Measurements from ENCODE around the gene KLK12.
"Not testable (repeated sequence)": the region's sequence is repeated elsewhere in the genome, so short reads cannot be mapped to it uniquely, and the experiment has no call there.

Gene KLK12

DNA sequence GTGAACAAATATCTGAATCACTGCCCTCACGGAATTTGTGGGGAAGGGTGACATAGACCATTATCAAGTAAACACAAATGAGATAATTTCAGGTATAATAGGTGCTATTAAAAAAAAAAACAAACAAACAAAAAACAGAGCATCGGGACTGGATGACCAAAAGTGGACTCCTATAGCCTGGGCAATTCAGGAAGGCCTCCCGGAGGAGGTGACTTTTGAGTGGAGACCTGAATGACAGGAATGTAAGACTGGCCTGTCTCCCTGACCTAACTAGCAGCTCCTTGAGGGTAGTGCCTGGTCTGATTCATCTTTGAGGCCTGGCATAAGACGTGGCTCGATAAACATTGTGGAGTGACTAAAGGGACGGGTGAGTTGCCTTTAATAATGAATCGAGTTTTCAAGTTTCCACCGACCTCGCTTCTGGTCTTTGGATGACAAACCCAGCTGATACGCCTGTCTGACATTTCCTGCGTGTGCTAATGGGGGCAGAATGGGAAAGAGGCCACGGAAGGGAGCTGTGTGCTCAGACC lies 22.1 kb downstream of the KLK12 start:
- DNase-seq = no peak

DNA sequence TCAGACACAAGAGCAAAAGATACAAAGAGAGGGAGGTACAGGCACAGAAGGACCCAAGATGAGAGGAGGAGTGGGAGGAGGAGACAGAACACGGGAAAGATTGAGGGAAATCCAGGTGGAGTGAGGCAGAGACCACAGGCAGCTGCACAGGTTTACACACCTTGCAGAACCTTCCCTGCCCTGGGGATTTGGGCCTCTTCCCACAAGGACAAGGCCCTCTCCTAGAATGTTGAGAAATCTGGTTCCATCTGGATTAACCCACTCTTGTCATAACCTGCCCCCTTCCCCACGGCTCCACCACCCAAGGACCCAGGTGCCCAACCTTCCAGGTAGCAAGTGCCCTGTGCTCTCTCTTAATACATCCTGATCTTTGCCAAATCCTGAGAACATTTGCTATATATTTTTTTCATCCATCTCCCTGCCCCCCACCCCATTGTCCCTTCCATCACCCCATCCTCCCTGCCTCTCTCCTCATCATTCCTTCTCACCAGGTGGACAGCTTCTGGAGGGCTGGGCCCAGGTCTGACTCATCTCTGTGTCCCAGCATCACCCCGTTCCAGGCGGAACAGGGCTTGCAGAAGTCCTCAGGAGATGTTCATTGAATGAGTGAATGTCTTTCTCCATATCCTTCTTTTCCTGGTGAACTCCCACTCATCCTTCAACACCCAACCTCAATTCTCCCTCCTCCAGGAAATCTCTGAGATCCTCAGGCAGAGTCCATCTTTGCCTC lies 24.6 kb downstream of the KLK12 start:
- no peak for DNase-seq

DNA sequence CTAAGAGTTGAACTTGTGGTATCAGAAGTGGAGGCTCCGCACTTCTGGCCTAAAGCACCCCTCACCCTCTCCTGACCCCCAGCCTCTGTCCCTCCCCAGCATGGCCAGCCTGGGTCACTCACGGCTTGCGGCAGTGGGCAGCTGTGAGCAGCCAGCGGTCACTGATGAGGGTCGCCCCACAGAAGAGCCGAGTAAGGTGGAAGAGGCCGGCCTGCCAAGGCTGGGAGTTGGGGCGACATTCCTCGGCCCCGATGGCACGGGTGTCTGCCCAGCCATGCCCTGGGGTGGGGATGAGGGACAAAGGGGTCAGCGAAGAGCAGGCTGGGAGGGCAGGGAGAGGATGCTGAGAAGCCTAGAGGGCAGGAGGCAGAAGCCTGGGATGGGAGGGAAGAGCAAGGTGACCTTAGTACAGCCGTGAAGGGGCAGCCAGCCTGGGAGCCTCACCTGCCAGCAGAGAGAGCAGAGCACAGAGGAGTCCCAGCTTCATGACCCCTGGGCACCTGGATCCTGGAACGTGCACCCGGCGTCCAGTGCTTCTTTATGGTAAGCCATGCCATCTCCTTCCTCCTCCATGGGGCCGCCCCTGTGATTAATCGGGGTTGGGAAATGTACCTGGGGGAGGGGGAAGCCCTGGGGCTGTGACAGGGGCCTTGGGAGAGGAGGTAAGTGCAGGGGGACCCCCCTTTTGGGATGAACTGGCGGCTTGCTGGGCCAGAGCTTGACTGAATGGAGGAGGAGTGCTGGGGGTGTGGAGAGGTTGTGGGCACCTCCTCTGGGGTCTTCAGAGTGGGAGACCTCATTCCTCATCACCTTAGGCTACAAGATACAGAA lies 25.5 kb downstream of the KLK12 start:
- DNase-seq = no peak

DNA sequence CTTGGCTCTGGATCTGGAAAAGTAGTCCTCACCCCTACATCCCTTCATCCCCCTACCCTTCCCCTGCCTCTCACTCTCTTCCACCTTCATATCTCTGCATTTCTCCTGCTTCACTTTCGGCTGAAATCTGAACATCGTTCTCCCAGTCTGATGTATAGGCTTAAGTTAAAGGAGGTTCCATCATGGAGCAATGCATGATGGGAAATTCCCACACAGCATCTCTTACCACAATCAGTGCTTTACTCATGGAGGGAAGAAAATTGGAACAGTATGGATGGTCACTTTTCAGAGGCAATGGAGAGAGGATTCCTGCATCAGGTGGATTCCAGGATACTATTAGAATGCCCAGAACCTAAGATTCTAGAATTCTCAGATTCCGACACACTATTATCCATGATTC lies 27.3 kb downstream of the KLK12 start:
- DNase-seq = no peak

GRCh38 chr19:51006406-51006805 lies 28.4 kb downstream of the KLK12 start:
- DNase-seq = no peak

DNA sequence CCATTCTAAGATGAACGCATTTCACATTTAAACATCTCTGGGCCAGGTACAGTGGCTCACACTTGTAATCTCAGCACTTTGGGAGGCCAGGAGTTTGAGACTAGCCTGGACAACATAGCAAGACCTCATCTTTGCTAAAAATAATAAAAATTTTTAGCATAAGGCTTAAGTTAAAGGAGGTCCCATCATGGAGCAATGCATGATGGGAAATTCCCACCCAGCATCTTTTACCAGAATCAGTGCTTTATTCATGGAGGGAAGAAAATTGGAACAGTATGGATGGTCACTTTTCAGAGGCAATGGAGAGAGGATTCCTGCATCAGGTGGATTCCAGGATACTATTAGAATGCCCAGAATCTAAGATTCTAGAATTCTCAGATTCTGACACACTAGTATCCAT lies 29.6 kb downstream of the KLK12 start:
- DNase-seq = no peak

DNA sequence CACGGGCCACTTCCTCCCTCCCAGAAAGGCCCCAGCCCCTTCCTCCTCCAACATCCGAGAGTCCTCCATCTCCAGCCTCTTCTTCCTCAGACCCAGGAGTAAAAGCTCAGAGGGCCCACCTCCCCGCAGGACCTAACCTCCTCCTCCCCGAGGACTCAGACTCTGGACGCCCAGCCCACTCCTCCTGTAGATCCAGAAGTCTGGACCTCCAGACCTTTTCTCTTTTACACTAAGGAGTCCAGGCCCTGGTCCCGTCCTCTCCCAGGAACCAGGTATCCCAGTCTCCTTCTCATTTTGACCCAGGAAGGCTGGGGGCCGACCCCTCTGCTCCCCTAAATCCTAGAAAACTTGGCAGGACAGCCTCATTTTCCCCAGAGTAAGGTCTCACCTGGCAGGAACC lies 31.5 kb downstream of the KLK12 start:
- no peak for DNase-seq

GRCh38 chr19:51002542-51003311 lies 32.1 kb downstream of the KLK12 start:
- DNase-seq = no peak

- DNase-seq = no peak
Measured at GRCh38 chr19:51002089-51002532, 32.7 kb downstream of the KLK12 start.

DNA sequence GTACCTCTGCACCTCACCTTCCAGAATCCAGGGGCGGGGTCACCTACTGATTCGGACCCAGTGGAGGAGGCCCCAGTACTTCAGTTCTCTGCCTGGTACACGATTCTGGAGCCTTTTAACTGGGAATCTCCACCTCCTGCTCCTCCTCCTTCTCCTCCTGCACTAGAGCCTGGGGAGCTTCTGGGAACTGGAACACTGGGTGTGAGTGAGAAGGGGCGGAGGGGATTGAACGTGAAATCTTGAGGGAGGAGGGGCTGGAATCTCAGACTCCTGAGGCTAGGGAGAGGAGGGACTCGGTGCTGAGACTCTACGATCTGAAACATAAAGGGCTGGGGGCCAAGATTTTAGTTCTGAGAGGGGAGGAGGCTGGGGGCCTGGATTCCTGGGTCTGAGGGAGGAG lies 33.3 kb downstream of the KLK12 start, which contains the start of gene KLK8:
Gene KLK8 (minus strand): TSS at position 90 of the 400 bp plus-strand sequence. CDS start 437 bp downstream, outside the sequence.
- DNase-seq = no peak

GRCh38 chr19:51000981-51001380 lies 33.8 kb downstream of the KLK12 start:
- no peak for DNase-seq

- no peak for DNase-seq
Measured at GRCh38 chr19:51000426-51000825, 34.4 kb downstream of the KLK12 start.

- DNase-seq = no peak
Measured at GRCh38 chr19:50998686-50999085, 36.1 kb downstream of the KLK12 start.

DNA sequence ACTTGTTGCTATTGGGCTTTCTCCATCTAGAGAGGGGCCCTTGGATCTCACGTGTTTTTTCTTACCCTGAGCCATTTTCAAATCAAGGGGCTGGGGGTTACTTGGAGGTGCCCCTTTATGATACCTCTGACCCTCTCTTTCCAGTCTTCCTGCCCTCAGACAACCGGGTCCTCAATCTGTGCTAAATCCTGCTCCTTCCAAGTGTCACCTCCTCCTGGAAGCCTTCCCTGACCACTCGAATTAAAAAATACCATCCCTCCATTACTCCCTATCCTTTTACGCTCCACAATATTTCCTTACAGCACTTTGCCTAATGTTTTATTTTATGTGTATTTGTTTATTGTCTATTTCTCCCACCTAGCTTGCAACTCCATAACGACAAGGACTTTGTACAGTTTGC lies 36.7 kb downstream of the KLK12 start:
- no peak for DNase-seq

DNA sequence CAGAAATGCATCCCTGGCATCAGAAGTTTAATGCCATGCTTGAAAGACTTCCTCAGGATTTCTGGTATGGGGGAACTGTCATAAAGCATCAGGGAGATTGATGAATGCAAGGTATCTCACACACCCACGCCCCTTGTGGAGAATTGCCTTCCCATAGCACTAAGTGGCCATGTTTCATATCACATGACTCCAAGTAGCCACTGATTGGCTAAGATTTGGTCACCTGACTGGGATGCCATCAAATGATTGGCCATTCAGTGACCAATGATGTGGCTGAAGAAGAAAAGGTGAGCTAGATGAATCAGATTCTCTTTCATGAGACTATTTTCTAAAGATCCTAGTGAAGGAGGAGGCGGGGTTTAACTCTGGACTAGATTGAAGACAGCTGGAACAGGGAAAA lies 40.7 kb downstream of the KLK12 start:
- DNase-seq = no peak

DNA sequence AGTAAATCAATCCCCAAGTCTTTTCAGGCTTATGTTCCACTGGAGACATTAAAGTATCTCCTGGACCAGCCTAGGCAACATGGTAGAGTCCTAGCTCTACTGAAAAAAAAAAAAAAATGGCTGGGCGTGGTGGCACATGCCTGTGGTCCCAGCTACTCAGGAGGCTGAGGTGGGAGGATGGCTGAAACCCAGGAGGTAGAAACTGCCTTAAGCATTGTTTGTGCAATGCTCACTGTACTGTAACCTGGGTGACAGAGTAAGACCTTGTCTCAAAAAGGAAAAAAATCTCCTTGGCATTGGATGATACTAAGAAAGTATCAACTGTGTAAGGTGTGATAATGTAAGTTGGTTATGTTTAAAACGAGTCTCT lies 42.2 kb downstream of the KLK12 start:
- DNase-seq = no peak

DNA sequence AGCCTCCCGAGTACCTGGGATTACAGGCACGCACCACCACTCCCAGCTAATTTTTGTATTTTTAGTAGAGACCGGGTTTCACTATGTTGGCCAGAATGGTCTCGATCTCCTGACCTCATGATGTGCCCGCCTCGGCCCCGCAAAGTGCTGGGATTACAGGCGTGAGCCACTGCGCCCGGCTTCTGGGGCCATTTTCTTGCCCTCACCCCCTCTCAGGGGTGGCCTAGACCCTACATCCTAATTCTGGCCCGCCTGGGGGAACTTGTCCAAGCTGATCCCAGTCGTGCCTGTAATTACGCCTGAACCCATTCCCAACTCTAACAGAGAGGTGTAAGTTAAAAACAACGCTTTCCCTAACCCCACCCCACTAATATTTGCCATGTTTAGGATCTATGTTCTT lies 50.4 kb downstream of the KLK12 start:
- not testable (repeated sequence) for DNase-seq

DNA sequence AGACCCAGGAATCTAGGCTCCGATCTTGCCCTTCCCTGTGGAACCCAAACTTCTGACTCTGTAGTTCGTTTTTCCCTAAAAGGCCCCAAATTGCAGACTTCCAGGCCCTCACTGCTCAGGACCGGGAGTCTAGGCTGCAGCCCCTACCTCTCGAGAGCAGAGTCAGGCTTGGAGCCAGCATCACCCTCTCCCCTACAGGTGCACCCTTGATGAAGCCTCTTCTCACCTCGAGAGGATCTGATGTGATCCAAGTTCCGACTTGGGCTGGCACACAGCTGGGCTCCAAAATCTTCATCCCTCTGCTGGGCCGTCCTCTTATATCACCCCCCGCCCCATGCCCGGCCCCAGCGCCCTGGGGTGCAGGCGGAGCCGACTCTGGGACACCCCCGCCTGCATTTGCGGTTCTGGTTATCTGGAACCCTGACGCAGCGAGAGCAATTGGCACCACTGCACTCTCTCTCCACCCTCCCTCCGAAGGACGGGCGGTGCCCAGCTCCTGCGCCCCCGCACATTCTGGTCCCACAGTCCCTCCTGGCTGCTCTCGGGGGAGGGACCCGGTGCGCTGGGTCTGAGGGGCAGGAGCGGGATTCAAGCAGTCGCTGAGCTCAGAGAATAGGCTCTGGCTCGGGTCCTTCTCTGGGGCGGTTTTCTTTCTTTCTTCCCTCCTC lies 51.0 kb downstream of the KLK12 start, which contains the start of gene KLK7:
Gene KLK7 (minus strand): TSS at position 293 of the 668 bp plus-strand sequence. CDS start 1,518 bp downstream, outside the sequence.
- no peak for DNase-seq

DNA sequence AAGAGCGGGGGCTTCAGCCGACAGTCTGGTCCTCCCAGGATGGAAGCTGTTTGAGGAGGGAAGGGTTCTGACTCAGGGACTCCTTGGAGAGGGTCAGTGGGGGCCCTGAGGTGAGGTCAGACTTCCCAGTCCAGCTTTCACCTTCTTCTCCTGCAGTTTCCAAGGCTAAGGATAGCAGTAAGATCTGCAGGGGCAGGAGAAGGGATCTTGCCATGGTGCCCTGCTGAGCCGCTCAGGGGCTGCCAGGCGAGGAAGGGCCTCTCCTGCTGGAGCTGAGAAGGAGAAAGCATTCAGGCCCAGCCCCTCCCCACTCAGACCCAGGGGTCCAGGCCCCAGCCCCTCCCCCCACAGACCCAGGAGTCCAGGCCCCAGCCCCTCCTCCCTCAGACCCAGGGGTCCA lies 52.6 kb downstream of the KLK12 start:
- no peak for DNase-seq

GRCh38 chr19:50981587-50982146 lies 53.1 kb downstream of the KLK12 start:
- DNase-seq = no peak

- no peak for DNase-seq
Measured at GRCh38 chr19:50980208-50980607, 54.6 kb downstream of the KLK12 start.

GRCh38 chr19:50979758-50980157 lies 55.0 kb downstream of the KLK12 start:
- no peak for DNase-seq

All from activated naive CD4-positive, alpha-beta T cell (primary cell).